Measurements from ENCODE around the gene COL1A1.

DNA sequence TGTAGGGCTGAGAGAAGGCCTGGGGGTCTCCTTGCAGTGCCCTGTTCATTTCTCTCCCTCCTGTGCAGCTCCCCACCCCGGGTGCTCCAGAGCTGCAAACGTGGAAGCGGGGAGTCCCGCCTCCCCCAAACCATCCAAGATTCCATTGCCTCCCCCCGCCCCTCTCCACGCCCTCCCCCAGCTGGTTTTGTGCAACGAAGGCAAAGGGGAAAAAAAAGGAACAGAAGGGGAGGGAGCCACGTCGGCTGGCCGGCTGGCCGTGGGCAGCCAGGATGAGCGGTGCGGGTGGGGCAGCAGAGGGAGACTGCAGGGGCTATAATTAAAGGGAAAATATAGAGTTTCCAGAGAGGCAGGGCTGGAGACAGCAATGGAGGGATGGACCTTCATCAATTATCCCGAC is 1.7 kb upstream of the COL1A1 start:
- TF ChIP-seq, protein P1, sequence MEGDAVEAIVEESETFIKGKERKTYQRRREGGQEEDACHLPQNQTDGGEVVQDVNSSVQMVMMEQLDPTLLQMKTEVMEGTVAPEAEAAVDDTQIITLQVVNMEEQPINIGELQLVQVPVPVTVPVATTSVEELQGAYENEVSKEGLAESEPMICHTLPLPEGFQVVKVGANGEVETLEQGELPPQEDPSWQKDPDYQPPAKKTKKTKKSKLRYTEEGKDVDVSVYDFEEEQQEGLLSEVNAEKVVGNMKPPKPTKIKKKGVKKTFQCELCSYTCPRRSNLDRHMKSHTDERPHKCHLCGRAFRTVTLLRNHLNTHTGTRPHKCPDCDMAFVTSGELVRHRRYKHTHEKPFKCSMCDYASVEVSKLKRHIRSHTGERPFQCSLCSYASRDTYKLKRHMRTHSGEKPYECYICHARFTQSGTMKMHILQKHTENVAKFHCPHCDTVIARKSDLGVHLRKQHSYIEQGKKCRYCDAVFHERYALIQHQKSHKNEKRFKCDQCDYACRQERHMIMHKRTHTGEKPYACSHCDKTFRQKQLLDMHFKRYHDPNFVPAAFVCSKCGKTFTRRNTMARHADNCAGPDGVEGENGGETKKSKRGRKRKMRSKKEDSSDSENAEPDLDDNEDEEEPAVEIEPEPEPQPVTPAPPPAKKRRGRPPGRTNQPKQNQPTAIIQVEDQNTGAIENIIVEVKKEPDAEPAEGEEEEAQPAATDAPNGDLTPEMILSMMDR (optimal IDR thresholded peaks at IDR 0.05 in 1 of 3, IDR thresholded peaks at IDR 0.05 in 1 of 3, conservative IDR thresholded peaks at IDR 0.05 in 1 of 3; ENCODE audit: extremely low read depth in 1 of 3, insufficient read depth in 2 of 3, low read length in 3 of 3) = no peak
- no peak for TF ChIP-seq EZH2 (IDR thresholded peaks at IDR 0.05; ENCODE audit: low read length)

All from keratinocyte (primary cell).